ENCODE data around the gene USE1. TPM values are rescaled to one million over a fixed set of nuclear protein-coding genes. Genes with fewer than 3 reads are reported as not detected.

The USE1 gene
- total RNA-seq (2014; rRNA removed; shearing (Covaris generic); ENCODE audit: low replicate concordance) = 34.0 and 39.8 TPM in 2 replicates

GRCh38 chr19:17215127-17215971, at the start of gene USE1:
Gene USE1, plus strand, starts transcription at chr19:17215357. Its CDS starts 49 bp downstream, at chr19:17215406.
- H3K4me1 ChIP-seq (ENCODE audit: low read length) = peaks cover 19% of the 10 kb centered on the region
- no peaks in the 10 kb centered on the region for H3K9me2 ChIP-seq (replicated peaks; ENCODE audit: insufficient read depth, low read length)
- peak within 1 kb of the TSS; percentile 80; the same call in 1 of the 2 replicates for H2AFZ ChIP-seq (ENCODE audit: low read length)
- no peaks in the 10 kb centered on the region for H3K9me3 ChIP-seq (ENCODE audit: low read length)
- H3K9ac ChIP-seq (ENCODE audit: low read length) = peak within 1 kb of the TSS; percentile 84
- DNase-seq = peak; percentile 97
- H3K27me3 ChIP-seq (ENCODE audit: low read length) = no peaks in the 10 kb centered on the region
- H3K79me2 ChIP-seq (ENCODE audit: low read length) = no peaks in the 10 kb centered on the region
- H3K27ac ChIP-seq (ENCODE audit: low read length) = peak within 1 kb of the TSS; percentile 70
- H3K36me3 ChIP-seq (ENCODE audit: insufficient read depth, low read length) = peaks cover 28% of the 10 kb centered on the region
- peak within 1 kb of the TSS; percentile 74 for H3K4me3 ChIP-seq (ENCODE audit: low read length)
- peak within 1 kb of the TSS; percentile 83 for H3K4me2 ChIP-seq (ENCODE audit: low read depth, low read length, poor library complexity, severe bottlenecking)
- H4K20me1 ChIP-seq (ENCODE audit: insufficient read depth, low read depth, low read length) = no peaks in the 10 kb centered on the region

- Histone ChIP-seq H3K4me2 (ENCODE audit: low read depth, low read length, poor library complexity, severe bottlenecking) (no peak overlapping the region), H3K9me2 (replicated peaks; ENCODE audit: insufficient read depth, low read length) (no peaks in the 10 kb centered on the region), H3K79me2 (ENCODE audit: low read length) (no peaks in the 10 kb centered on the region), H3K4me1 (ENCODE audit: low read length) (peaks cover 10% of the 10 kb centered on the region), H4K20me1 (ENCODE audit: insufficient read depth, low read depth, low read length) (no peaks in the 10 kb centered on the region), H3K9ac (ENCODE audit: low read length) (no peak overlapping the region), H3K36me3 (ENCODE audit: insufficient read depth, low read length) (peaks cover 55% of the 10 kb centered on the region), H3K9me3 (ENCODE audit: low read length) (no peaks in the 10 kb centered on the region), H2AFZ (ENCODE audit: low read length) (no peak overlapping the region), H3K27me3 (ENCODE audit: low read length) (no peaks in the 10 kb centered on the region), H3K27ac (ENCODE audit: low read length) (no peak overlapping the region), H3K4me3 (ENCODE audit: low read length) (no peak overlapping the region)
- DNase-seq = no peak
These were observed 49.4 kb upstream of the USE1 start for GRCh38 chr19:17165715-17166114.

GRCh38 chr19:17170538-17171297, 44.4 kb upstream of the USE1 start:
- no peak for DNase-seq
- no peak overlapping the region for H3K9ac ChIP-seq (ENCODE audit: low read length)
- H2AFZ ChIP-seq (ENCODE audit: low read length) = no peak overlapping the region
- no peaks in the 10 kb centered on the region for H3K9me3 ChIP-seq (ENCODE audit: low read length)
- no peaks in the 10 kb centered on the region for H3K9me2 ChIP-seq (replicated peaks; ENCODE audit: insufficient read depth, low read length)
- H3K4me2 ChIP-seq (ENCODE audit: low read depth, low read length, poor library complexity, severe bottlenecking) = no peak overlapping the region
- no peaks in the 10 kb centered on the region for H3K27me3 ChIP-seq (ENCODE audit: low read length)
- no peaks in the 10 kb centered on the region for H4K20me1 ChIP-seq (ENCODE audit: insufficient read depth, low read depth, low read length)
- H3K36me3 ChIP-seq (ENCODE audit: insufficient read depth, low read length) = peaks cover 24% of the 10 kb centered on the region
- no peaks in the 10 kb centered on the region for H3K79me2 ChIP-seq (ENCODE audit: low read length)
- no peak overlapping the region for H3K4me3 ChIP-seq (ENCODE audit: low read length)
- no peaks in the 10 kb centered on the region for H3K4me1 ChIP-seq (ENCODE audit: low read length)
- H3K27ac ChIP-seq (ENCODE audit: low read length) = no peak overlapping the region

- Histone ChIP-seq H2AFZ (ENCODE audit: low read length) (no peak overlapping the region), H3K4me3 (ENCODE audit: low read length) (no peak overlapping the region), H4K20me1 (ENCODE audit: insufficient read depth, low read depth, low read length) (no peaks in the 10 kb centered on the region), H3K9me2 (replicated peaks; ENCODE audit: insufficient read depth, low read length) (no peaks in the 10 kb centered on the region), H3K4me2 (ENCODE audit: low read depth, low read length, poor library complexity, severe bottlenecking) (no peak overlapping the region), H3K36me3 (ENCODE audit: insufficient read depth, low read length) (peaks cover 17% of the 10 kb centered on the region), H3K9me3 (ENCODE audit: low read length) (no peaks in the 10 kb centered on the region), H3K9ac (ENCODE audit: low read length) (no peak overlapping the region), H3K79me2 (ENCODE audit: low read length) (no peaks in the 10 kb centered on the region), H3K27me3 (ENCODE audit: low read length) (no peaks in the 10 kb centered on the region), H3K4me1 (ENCODE audit: low read length) (no peaks in the 10 kb centered on the region), H3K27ac (ENCODE audit: low read length) (no peak overlapping the region)
- DNase-seq = no peak
These were observed 43.3 kb upstream of the USE1 start for GRCh38 chr19:17171874-17172273.

- H3K79me2 ChIP-seq (ENCODE audit: low read length) = no peaks in the 10 kb centered on the region
- no peaks in the 10 kb centered on the region for H4K20me1 ChIP-seq (ENCODE audit: insufficient read depth, low read depth, low read length)
- no peaks in the 10 kb centered on the region for H3K4me1 ChIP-seq (ENCODE audit: low read length)
- H3K27me3 ChIP-seq (ENCODE audit: low read length) = no peaks in the 10 kb centered on the region
- no peak overlapping the region for H3K9ac ChIP-seq (ENCODE audit: low read length)
- H2AFZ ChIP-seq (ENCODE audit: low read length) = no peak overlapping the region
- no peak overlapping the region for H3K4me2 ChIP-seq (ENCODE audit: low read depth, low read length, poor library complexity, severe bottlenecking)
- no peaks in the 10 kb centered on the region for H3K9me3 ChIP-seq (ENCODE audit: low read length)
- H3K27ac ChIP-seq (ENCODE audit: low read length) = no peak overlapping the region
- H3K9me2 ChIP-seq (replicated peaks; ENCODE audit: insufficient read depth, low read length) = no peaks in the 10 kb centered on the region
- peaks cover 17% of the 10 kb centered on the region for H3K36me3 ChIP-seq (ENCODE audit: insufficient read depth, low read length)
- no peak overlapping the region for H3K4me3 ChIP-seq (ENCODE audit: low read length)
- no peak for DNase-seq
These were observed 42.4 kb upstream of the USE1 start for GRCh38 chr19:17172624-17173345.

GRCh38 chr19:17178291-17178690, 36.9 kb upstream of the USE1 start:
- no peaks in the 10 kb centered on the region for H3K27me3 ChIP-seq (ENCODE audit: low read length)
- H3K4me1 ChIP-seq (ENCODE audit: low read length) = peaks cover under 1% of the 10 kb centered on the region
- no peak overlapping the region for H3K4me3 ChIP-seq (ENCODE audit: low read length)
- H3K9ac ChIP-seq (ENCODE audit: low read length) = no peak overlapping the region
- no peak overlapping the region for H2AFZ ChIP-seq (ENCODE audit: low read length)
- H3K4me2 ChIP-seq (ENCODE audit: low read depth, low read length, poor library complexity, severe bottlenecking) = no peak overlapping the region
- H3K79me2 ChIP-seq (ENCODE audit: low read length) = no peaks in the 10 kb centered on the region
- no peaks in the 10 kb centered on the region for H4K20me1 ChIP-seq (ENCODE audit: insufficient read depth, low read depth, low read length)
- no peak overlapping the region for H3K27ac ChIP-seq (ENCODE audit: low read length)
- peaks cover 8% of the 10 kb centered on the region for H3K36me3 ChIP-seq (ENCODE audit: insufficient read depth, low read length)
- H3K9me3 ChIP-seq (ENCODE audit: low read length) = no peaks in the 10 kb centered on the region
- DNase-seq = no peak
- no peaks in the 10 kb centered on the region for H3K9me2 ChIP-seq (replicated peaks; ENCODE audit: insufficient read depth, low read length)

GRCh38 chr19:17180997-17181702, 34.0 kb upstream of the USE1 start:
- Histone ChIP-seq H4K20me1 (ENCODE audit: insufficient read depth, low read depth, low read length) (no peaks in the 10 kb centered on the region), H3K36me3 (ENCODE audit: insufficient read depth, low read length) (peaks cover 8% of the 10 kb centered on the region), H3K9me2 (replicated peaks; ENCODE audit: insufficient read depth, low read length) (no peaks in the 10 kb centered on the region), H3K79me2 (ENCODE audit: low read length) (no peaks in the 10 kb centered on the region), H3K27ac (ENCODE audit: low read length) (no peak overlapping the region), H3K27me3 (ENCODE audit: low read length) (no peaks in the 10 kb centered on the region), H3K4me3 (ENCODE audit: low read length) (no peak overlapping the region), H3K4me2 (ENCODE audit: low read depth, low read length, poor library complexity, severe bottlenecking) (no peak overlapping the region), H3K9me3 (ENCODE audit: low read length) (no peaks in the 10 kb centered on the region), H3K9ac (ENCODE audit: low read length) (no peak overlapping the region), H3K4me1 (ENCODE audit: low read length) (peaks cover 9% of the 10 kb centered on the region), H2AFZ (ENCODE audit: low read length) (no peak overlapping the region)
- no peak for DNase-seq

All from Karpas-422 (cell line).